HUDEP-2 (cell line): ENCODE measurements around the gene PMF1.
"Not testable (repeated sequence)": the region's sequence is repeated elsewhere in the genome, so short reads cannot be mapped to it uniquely, and the experiment has no call there.

Experiments
- DNase-seq, 76 experiments: peaks; one replicate each; lab custom pipeline; 2025; ENCODE audit not compliant: unreplicated experiment in 76 of 76; lab: John Stamatoyannopoulos, UW

PMF1 gene, protein sequence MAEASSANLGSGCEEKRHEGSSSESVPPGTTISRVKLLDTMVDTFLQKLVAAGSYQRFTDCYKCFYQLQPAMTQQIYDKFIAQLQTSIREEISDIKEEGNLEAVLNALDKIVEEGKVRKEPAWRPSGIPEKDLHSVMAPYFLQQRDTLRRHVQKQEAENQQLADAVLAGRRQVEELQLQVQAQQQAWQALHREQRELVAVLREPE

DNA sequence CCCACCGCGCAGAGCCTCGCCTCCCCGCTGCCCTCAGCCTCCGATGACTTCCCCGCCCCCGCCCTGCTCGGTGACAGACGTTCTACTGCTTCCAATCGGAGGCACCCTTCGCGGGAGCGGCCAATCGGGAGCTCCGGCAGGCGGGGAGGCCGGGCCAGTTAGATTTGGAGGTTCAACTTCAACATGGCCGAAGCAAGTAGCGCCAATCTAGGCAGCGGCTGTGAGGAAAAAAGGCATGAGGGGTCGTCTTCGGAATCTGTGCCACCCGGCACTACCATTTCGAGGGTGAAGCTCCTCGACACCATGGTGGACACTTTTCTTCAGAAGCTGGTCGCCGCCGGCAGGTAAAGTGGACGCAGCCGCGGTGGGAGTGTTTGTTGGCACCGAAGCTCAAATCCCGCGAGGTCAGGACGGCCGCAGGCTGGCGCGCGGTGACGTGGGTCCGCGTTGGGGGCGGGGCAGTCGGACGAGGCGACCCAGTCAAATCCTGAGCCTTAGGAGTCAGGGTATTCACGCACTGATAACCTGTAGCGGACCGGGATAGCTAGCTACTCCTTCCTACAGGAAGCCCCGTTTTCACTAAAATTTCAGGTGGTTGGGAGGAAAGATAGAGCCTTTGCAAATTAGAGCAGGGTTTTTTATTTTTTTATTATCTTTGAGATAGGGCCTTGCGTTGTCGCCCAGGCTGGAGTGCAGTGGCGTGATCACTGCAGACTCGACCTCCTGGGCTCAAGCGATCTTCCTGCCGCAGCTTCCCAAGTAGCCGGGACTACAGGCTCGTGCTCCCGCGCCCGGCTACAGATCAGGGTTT, at the start of gene PMF1:
Gene PMF1, plus strand, starts transcription at position 175 of the 811 bp plus-strand sequence. Its CDS starts 9 bp downstream, at position 184.
- peak in 75 of 76 experiments; percentile 55 to 98 (median 91) for DNase-seq

DNA sequence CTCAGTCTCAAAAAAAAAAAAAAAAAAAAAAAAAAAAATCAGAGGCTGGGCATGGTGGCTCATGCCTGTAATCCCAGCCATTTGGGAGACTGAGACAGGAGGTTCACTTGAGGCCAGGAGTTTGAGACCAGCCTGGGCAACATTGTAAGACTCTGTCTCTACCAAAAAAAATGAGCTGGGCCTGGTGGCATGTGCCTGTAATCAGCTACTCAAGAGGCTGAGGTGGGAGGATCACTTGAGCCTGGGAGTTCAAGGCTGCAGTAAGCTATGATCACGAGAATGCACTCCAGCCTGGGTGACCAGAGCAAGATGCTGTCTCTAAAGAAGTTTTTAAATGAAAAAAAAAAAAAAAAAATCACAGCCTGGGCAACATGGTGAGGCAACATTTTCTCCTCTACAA, 49.1 kb upstream of the PMF1 start:
- DNase-seq = no peak

DNA sequence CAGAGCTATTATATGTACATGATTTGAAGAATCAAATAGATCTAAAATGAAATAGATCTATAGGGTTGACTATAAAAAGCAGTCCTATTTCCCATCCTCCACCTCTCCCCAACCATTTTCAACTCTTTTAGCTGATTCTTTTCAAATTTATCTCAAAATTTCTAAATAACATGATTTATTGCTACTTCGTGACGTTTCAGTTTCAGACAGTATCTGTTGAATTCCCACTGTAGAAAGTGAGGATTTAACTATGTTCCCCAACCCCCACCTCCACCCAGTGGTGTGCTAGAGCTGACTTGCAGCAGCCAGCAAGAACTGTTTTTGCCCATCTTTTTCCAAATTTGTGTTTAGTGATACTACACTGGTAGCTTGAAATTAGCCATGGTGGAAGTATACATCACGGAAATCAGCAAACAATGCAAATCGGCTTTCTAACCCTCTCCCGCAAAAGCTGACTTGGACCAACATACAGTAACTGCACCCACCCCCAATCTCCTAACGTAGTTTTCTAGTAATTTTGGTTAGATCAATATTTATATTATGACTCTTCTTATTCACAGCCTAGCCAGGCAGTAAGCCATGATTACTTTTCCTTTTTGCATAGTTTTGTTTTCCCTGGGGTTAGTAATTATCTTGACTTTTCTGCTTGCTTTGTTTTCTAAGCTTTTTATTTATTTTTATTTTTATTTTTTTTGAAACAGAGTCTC, 48.5 kb upstream of the PMF1 start:
- DNase-seq = no peak

DNA sequence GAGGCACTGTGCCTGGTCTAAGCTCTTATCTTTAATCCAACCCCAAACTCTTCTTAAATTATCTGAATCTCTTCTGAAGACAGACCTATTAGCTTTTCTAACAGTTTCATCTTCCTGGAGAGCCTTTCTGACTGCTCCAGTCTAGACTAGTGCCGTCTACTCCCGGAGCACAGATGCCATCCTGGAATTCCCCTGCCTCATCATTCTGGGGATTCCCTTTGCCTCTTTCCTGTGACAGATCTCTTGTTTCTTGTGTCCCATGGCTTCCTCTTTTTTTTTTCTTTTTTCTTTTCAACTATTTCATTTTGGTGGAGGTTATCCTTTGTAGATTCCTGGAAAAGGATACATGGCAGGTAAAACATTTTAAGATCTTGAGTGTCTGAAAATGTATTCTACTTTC, 47.7 kb upstream of the PMF1 start:
- no peak for DNase-seq

DNA sequence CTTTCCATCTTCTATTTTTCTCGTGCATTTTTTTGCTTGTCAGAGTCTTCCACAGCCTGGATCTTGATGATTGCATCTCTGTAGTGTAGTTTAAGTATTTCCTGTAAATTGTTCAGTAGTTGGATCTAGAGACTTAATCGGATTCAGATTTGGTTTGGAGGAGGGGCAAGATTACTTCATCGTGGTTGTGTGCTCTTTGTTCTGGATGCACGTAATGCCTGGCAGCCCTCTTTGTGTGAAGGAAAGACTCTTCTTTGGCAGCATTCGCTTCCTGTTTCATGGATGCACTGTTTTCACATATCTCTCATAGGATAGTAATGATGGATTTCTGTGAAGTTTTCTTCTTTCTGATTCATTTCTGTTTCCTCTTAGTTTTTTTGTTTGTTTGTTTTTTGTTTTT, 45.3 kb upstream of the PMF1 start:
- DNase-seq = no peak

DNA sequence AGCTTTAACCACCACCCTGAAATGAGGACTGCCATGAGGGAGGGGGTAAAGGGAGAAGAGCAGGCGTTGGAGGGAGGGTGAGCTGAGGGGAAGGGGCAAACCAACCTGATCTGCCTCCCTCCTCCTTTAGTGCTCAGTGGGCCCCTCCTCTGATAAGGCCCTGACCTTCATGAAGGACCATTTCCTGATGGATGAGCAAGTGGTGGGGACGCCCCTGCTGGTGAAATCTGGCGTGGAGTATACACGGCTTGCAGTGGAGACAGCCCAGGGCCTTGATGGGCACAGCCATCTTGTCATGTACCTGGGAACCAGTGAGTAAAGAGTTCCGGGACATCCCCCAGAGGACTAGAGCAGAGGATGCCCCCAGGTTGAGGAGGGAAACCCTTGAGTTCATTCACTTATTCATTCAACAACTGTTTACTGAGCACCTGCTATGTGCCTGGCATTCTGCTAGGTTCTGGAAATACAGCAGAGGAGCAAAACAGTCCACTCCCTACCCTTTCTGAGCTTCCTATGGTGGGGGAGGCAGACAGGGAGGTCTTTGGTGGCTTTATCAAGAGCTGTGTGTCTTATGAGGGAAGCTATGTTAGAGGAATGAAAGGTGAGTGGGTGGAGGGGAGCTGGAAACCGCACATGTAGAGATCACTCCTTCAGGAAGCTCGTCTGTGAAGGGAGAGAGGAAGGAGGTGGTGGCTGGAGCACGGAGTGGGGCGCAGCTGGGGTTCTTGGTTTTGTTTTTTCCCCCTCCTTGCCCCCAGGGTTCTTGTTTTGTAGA, 39.9 kb upstream of the PMF1 start:
- peak in 1 of 76 experiments; percentile 8 for DNase-seq

DNA sequence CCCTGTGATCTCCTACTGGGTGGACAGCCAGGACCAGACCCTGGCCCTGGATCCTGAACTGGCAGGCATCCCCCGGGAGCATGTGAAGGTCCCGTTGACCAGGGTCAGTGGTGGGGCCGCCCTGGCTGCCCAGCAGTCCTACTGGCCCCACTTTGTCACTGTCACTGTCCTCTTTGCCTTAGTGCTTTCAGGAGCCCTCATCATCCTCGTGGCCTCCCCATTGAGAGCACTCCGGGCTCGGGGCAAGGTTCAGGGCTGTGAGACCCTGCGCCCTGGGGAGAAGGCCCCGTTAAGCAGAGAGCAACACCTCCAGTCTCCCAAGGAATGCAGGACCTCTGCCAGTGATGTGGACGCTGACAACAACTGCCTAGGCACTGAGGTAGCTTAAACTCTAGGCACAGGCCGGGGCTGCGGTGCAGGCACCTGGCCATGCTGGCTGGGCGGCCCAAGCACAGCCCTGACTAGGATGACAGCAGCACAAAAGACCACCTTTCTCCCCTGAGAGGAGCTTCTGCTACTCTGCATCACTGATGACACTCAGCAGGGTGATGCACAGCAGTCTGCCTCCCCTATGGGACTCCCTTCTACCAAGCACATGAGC, 36.1 kb upstream of the PMF1 start:
- no peak for DNase-seq

DNA sequence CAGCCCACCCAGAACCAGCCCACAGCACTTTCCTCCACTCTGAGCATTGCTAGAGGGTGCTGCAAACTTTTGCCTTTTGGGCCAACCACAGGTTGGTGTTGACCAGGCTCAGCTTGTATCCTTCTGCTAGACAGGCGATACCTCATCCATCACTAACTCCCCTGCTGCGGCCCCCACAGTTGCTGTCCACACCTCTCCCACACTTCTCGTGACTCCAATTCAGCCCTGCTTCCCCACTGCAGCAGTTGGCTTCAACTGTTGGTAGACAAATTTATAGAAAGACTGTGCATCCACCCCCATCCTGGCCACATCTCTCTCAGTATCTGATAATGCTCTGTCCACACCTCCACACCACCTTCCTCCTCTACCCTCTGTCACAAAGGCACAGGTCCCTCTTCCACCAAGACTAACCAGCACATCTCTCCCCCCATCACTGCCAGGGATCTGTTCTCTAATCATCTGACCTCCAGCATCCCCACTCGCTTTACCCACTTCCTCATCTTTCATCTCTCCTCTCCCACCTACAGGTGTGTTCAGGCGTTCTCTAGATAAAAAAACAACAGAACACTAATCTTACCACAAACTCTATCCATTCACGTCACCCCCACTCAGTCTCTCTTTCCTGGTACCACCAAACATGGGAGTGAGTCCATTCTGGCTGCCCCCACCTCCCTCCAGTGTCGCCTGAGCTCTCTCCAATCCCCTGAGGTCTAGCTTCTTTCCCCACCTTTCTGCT, 34.7 kb upstream of the PMF1 start:
- peak in 1 of 76 experiments; percentile 2 for DNase-seq

DNA sequence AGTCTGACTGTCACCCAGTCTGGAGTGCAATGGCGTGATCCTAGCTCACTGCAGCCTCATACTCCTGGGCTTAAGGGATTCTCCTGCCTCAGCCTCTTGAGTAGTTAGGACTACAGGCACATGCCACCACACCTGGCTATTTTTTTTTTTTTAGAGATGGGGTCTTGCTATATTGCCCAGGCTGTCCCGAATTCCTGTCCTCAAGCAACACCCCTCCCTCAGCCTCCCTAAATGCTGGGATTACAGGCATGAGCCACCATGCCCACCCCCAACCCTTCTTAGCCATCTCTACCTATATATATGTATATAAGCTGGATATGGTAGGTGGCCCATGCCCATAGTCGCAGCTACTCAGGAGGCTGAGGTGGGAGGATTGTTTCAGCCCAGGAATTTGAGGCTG, 32.3 kb upstream of the PMF1 start:
- DNase-seq = no peak

DNA sequence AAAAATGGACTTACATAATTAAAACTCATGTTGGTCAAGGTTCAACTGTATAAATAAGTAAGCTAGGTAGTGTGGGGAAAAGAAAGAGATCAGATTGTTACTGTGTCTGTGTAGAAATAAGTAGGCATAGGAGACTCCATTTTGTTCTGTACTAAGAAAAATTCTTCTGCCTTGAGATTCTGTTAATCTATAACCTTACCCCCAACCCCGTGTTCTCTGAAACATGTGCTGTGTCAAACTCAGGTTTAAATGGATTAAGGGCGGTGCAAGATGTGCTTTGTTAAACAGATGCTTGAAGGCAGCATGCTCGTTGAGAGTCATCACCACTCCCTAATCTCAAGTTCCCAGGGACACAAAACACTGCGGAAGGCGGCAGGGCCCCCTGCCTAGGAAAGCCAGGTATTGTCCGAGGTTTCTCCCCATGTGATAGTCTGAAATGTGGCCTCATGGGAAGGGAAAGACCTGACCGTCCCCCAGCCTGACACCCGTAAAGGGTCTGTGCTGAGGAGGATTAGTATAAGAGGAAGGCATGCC, 31.3 kb upstream of the PMF1 start:
- DNase-seq = not testable (repeated sequence)

DNA sequence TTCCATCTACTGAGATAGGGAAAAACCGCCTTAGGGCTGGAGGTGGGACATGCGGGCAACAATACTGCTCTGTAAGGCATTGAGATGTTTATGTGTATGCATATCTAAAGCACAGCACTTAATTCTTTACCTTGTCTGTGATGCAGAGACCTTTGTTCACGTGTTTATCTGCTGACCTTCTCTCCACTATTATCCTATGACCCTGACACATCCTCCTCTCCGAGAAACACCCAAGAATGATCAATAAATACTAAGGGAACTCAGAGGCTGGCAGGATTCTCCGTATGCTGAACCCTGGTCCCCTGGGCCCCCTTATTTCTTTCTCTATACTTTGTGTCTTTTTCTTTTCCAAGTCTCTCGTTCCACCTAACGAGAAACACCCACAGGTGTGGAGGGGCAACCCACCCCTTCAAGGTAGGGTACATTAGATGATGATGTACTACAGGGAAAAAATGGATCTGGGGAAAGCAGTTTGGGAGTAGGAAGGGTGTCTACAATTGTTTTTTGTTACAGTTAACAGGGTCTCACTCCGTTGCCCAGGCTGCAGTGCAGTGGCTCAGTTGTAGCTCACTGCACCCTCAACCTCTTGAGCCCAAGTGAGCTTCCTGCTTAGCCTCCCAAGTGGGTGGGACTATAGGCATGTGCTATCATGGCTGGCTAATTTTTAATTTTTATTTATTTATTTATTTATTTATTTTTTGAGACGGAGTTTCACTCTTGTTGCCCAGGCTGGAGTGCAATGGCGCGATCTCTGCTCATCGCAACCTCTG, 30.6 kb upstream of the PMF1 start:
- not testable (repeated sequence) for DNase-seq

DNA sequence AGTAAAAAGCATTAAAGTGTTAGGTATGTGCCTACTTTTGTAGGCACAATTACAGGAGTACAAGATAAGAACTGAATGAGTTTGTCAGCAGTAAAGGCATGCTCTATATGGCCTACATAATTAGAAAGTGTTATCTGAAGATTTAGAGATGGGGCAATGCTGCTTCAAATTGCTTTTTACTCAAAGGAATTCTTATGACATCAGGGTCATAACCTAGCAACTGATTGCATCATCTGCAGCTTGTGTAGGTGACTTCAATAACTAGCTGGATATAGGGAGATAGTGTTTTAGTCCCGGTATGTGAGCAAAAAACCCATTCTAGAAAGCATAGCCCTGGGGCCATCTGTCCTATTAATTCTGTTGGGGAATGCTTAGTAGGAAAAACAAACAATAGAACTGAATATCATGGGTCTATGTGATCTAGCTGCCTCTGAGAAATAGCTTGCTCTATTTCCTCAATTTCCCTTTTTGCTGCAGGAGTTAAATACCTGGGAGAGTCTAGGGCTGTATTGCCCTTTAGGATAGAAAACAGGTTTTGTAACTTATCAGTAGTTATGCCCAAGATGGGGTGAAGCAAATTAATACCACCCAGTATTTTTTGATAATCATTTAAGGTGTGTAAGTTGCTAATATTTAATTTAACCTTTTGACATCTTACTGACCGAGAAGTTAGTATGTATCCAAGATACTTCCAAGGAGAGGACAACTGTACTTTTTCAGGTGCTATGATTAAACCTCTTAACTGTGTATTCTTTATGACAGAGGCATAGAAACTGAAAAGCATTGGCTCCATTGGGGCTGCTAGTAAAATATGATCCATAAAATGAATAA, 26.2 kb upstream of the PMF1 start:
- not testable (repeated sequence) for DNase-seq

DNA sequence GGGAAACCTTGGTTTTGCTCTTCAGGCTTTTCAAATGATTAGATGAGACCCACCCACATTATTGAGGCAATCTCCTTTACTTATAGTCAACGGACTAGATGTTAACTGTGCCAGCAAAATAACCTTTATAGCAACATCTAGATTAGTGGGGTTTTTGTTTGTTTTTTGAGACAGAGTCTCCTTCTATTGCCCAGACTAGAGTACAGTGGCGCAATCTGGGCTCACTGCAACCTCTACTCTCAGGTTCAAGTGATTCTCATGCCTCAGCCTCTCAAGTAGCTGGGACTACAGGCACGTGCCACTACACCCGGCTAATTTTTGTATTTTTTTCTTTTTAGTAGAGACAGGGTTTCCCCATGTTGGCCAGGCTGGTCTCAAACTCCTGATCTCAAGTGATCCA, 22.5 kb upstream of the PMF1 start:
- DNase-seq = not testable (repeated sequence)

DNA sequence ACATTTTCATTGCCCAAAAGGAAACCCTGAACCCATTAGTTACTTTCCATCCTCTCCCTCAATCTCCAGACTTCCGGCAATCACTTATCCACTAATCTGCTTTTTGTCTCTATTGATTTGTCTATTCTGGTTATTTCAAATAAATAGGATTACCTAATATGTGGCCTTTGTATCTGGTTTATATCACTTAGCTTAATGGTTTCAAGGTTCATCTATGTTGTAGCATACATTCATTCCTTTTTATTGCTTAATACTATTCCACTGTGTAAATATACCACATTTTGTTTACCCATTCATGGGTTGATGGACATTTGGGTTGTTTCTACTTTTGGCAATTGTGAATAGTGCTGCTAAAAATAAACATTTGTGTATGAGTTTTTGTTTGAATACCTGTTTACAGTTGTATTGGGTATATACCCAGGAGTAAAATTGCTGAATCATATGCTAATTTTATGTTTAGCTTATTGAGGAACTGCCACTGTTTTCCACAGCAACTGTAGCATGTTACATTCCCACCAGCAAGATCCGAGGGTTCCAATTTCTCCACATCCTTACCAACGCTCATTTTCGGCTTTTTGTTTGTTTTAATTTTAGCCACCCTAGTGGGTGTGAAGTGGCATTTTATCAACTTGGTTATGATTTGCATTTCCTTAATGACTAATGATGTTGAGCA, 21.4 kb upstream of the PMF1 start:
- DNase-seq = no peak

DNA sequence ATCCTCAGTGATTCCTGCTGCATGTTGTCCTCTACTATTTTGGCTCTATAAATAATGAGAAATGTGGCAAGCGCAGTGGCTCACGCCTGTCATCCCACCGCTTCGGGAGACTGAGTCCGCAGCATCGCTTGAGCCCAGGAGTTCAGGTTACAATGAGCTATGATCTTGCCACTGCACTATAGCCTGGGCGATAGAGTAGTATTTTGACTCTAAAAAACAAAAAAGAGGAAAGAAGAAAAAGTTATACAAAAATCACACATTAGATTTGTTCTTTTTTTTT, 19.7 kb upstream of the PMF1 start:
- DNase-seq = no peak

DNA sequence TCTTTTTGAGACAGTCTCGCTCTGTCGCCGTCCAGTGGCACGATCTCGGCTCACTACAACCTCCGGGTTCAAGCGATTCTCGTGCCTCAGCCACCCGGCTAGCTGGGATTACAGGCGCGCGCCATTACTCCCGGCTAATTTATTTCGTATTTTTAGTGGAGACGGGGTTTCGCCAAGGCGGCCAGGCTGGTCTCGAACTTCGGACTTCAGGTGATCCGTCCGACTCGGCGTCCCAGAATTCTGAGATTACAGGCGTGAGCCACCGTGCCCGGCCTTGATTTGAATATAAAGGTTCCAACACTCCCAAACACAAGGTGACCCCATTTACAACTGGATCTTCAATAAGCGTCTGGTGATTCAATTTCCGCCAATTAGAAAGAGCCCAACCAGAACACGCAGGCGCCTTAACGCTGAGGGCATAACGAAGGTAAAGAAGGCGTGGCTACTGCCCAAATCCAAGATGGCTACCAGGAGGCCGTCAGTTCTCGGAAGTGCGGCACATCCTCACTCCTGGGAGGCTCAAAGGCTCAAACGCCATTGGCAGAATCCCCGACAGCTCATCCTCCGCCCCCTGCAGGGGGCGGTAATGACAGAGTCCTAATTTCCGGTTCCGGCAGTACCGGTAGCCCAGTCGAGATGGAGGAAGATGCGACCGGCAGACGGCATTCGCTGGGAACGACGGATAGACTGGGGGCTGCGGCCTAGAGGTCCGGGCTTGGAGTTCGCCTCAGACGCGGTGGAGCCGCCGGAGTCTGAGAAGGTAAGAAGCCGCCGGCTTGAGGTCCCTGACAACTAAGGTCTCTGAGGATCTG, 19.1 kb upstream of the PMF1 start, which contains the start of gene SLC25A44:
Gene SLC25A44, plus strand, starts transcription at position 617 of the 812 bp plus-strand sequence. CDS start 5,744 bp downstream, outside the sequence.
- DNase-seq = peak; percentile 23 to 99 (median 96)

DNA sequence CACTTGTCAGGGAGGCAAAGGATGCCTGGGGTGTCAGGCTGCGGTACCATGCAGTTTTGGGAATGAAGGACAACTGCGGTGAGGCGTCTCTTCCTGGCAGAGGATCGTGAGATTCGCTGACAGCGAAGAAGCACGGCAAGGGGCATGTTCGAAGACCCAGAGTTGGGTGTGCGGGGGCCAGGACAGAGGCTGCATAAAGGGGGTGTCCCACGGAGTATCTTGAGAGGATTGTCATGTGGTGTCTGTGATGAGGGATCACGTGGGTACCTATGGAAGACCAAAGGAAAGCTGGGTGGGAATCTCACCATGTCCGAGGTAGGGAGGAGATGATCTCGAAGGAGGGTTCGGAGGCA, 18.5 kb upstream of the PMF1 start:
- no peak for DNase-seq
